ENCODE data around the gene ENDOD1.
"Not testable (repeated sequence)": the region's sequence is repeated elsewhere in the genome, so short reads cannot be mapped to it uniquely, and the experiment has no call there.

ENDOD1 gene

DNA sequence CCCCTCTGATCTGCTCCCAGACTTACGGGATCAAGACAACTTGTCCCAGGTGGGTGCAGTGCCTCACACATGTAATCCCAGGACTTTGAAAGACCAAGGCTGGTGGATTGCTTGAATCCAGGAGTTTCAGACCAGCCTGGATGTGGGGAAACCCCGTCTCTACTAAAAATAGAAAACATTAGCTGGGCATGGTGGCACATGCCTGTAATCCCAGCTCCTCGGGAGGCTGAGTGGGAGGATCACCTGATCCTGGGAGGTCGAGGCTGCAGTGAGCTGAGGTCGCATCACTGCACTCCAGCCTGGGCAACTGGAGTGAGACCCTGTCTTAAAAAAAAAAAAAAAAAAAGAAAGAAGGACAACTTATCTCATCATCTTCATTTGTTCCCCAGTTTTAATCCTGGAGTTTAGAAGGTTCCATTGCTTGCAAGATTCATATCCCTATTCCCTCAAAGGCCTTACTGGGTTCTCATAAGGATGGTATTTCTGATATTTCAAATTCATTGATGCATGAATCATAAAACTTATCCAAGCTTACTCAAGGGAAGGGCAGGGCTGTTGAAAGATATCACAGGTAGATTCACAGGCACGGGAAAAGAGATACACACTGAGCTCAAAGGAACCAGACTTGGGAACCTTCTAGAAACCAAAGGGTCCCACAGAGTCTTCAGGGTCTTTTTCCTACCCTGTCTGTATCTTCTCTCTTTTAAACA lies 14.6 kb downstream of the ENDOD1 start:
- DNase-seq = no peak

DNA sequence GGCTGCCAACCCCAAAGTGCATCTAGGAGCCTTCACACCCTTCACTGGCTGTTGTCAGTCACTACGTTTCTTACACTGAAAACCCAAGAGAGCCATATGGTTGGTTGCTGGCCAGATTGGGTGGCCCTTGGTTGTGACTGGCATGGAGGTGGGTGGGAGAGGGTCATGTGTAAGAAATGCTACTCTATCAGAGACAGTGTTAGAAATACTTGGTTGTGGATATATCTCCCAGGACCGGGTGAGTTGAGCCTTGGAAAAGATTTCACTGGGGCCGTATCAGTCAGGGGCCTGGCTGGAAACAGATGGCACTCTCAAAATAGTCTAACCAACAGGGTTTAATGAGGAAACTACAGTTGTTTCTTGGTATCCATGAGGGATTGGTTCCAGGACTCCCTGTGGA lies 15.2 kb downstream of the ENDOD1 start:
- DNase-seq = no peak

DNA sequence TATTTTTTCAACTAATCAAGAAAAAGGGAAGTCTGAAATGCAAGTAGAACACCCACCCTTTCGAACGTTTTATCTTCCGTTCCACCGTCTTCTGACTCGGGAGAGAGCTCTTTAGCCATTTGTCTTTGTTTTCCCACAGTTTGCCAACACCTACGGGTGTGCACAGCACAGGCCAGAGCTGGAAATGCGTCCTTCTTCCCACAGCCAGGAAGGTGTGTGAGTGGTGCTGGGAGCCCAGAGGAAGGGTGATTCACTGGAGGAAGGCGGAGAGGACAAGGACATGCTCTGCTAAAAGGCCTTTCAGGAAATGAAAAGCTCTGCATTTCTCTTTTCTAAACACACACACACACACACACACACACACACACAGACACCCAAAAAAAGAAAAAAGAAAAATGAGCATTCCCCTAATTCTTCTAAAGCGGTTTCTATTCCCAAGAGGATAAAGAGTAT lies 18.5 kb downstream of the ENDOD1 start:
- DNase-seq = no peak

DNA sequence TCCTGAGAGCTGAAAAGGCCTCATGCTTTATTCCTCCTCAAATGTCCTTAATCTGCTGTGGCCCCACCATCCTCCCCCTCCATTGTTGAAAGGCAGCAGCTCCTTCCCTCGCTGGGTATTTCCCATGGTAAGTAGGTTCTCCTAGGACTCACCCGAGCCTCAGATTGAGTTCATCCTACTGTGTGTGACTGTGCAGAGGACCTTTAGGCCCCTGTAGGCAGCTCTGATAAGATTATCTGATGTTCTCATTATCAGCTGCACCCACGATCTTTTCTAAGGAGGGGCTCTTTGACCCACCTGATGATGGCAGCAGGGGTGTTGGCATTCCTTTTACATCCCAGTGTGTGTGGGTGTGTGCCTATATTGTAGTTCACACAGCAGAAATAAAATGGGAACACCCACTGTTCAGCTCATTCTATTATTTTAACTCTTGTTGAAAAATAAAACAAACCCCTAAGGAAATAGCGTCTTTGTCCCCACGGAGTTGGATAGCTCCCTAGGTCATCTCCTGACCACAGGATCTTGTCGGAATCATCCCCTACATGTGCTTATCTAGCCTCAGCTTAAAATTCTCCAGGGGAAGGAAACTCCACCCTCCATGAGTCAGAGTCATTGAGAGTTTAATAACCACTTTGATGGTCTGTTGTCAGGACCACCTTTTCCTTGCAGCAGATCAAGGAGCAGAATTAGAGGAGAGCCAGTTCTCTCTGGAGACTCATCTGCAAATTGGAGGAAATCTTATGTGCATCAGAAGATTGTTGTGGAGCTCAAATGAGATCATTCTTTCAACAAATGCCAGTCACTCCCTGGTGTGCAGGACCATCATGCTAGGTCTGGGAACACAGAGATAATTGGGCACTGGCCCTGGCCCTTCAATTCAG lies 19.3 kb downstream of the ENDOD1 start:
- no peak for DNase-seq

DNA sequence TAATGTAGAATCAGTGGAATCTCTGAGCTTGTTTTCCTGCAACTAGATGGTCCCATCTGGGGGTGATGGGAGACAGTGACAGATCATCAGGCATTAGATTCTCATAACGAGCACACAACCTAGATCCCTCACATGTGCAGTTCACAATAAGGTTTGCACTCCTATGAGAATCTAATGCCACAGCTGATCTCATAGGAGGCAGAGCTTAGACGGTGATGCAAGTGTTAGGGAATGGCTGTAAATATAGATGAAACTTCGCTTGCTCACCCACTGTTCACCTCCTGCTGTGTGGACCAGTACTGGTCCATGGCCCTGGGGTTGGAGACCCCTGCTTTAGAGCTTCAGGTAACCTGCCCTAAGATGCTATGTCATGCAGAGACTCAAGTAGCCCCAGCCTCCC lies 21.8 kb downstream of the ENDOD1 start:
- not testable (repeated sequence) for DNase-seq

DNA sequence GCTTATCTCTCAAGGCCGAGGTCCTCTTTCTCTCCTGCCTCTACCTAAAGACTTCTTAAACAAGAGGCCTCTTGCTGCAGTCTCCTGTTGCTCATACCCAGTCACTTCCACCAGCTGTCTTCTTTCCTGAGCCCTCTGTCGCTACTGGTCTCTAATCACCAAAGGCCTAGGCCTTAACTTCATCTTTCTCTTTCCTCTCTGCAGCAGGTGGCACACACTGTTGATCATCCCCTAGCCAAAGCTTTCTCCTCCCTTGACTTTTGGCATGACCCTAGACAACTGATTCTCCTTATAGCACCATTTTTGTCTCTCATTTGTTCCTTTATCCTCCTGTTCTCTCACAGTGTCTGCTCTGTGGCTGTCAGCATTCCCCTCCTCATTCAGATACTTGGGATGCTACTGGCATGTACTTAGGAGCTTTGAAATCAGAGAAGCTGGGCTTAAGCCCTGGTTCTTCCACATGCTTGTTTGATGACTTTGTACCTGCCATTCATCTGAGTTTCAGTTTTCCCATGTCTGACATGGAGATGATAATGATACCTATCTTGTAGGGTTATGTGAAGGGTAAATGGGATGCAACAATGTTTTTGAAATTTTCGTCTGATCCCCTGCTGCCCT lies 22.4 kb downstream of the ENDOD1 start:
- DNase-seq = no peak

DNA sequence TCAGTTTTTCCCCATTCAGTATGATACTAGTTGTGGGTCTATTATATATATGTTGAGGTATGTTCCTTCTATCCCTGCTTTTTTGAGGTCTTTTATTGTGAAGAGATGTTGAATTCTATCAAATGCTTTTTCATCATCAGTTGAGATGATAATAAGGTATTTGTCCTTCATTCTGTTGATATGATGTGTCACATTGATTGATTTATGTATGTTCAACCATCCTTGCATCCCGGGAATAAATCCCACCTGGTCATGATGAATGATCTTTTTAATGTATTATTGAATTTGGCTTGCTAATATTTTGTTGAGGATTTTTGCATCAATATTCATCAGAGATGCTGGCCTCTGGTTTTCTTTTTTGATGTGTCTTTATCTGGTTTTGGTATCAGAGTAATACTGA lies 26.0 kb downstream of the ENDOD1 start:
- DNase-seq = no peak

DNA sequence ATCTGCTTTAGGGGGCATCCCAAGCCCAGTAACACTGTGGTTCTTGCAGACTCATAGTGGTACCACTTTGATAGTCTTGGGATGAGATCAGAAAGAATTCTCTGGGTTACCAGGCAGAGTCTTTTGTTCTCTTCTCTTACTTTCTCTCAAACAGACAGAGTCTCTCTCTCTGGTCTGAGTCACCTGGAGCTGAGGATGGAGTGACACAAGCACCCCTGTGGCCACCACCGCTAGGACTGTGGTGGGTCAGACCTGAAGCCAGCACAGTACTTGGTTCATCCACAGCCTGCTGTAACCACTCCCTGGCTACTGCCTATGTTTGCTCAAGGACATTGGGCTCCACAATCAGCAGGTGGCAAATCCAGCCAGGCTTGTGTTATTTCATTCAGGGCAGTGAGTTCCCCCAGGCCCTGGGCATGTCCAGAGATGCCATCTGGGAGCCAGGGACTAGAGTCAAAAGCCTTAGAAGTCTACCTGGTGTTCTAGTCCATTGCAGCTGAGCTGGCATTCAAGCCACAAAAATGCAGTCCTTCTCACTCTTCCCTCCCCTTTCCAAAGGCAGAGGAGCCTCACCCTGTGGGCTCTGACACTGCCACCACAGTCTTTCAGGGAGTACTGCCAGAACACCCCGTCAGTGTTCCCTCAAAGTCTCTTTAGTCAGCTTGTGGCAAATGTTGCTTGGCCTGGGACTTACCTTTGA lies 29.9 kb downstream of the ENDOD1 start:
- DNase-seq = no peak

DNA sequence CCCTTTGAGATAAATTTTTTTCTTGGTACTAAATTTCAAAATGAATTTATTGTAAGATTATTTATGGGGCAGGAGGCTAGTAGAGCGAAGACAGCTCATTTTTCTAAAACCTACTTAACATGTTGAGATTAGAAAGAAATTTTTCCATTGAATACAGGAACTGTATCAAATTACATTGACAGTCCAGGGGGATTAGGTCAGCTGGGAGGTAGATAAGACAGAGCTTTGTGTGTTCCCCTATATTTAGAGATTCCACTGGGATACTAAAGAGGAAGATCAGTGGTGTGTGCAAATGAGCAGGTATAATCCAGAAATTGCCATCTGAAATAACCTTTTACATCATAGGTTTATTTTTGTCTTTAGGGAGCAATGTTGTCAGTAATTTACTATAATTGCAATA lies 32.1 kb downstream of the ENDOD1 start:
- DNase-seq = no peak

DNA sequence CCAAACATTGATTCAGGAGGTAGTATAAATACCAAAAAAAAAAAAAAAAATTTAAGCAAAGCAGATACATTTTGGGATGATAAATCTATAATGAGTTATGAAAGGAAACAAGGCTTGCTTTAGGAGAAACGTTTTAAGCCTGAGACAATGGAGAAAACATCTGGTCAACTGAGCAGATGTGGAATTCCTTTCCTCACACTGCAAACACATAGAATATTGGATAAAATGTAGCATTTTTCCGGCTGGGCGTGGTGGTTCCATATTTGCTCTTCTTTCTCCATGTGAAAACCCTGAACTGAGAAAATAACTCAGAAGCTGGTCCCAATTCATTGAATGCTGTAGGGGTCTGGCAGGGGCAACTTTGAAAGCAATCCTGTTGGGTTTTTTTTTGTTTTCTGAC lies 33.9 kb downstream of the ENDOD1 start:
- DNase-seq = no peak

DNA sequence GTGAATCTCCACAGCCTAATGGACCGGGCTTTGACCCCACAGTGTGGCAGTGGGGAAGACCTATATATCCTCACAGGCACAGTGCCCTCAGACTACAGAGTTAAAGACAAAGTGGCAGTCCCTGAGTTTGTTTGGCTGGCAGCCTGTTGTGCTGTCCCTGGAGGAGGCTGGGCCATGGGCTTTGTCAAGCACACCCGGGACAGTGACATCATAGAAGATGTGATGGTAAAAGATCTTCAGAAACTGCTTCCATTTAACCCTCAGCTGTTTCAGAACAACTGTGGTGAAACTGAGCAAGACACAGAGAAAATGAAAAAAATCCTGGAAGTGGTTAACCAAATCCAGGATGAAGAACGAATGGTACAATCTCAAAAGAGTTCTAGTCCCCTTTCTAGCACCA lies 39.0 kb downstream of the ENDOD1 start:
- DNase-seq = no peak

DNA sequence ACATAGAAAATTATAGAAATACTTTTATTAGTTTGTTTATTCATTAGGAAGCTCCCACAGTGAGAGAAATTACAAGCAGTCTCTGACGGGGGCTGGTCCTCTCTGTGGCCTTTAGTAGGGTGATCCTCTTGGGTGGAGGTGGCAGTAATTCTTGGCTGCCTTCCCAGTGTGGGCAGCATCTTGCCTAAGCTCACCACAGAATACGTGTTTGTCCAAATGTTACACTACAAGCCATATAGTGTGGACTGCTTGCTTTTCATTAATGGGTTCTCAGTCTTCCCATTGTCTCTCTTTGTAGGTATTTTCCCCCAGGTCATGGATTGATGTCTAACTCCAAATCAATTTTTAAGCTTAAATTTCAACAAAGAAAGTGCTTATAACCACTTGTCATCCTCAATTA lies 43.3 kb downstream of the ENDOD1 start:
- no peak for DNase-seq

DNA sequence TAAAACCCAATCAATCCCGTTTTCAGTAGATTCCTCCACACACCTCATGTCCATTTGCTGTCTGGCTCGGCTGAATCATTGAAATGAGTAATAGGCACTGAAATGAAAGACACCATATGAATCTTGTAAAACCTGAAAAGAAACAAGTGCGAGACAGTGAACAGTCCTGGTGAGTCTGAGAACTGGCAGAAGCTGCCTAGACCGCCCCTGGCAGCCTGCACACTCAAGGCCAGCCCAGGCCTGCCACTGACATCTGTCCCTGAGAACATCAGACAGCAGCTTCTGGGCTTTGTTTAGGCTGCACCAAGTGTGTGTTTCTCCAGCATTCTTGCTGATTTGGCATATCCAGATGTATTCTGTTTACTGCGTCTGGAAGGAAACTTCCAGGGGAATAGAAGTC lies 44.8 kb downstream of the ENDOD1 start:
- DNase-seq = no peak

DNA sequence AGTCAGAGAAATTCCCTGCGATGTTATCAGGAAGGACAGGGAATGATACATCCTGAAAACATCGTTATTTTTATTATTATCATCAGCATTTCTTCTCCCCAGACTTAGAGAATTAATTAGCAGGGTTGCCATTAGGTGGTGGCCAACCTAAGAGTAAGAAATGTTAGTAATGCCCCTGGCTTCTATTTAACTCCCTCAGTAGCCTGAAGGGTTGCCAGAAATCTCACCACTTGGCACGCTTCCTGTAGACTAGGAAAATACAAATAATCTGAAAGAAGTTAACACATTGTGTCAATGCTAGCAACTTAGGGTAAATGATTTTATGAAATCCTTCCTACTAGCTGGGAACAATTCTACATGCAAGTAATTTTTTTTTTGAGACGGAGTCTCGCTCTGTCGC lies 45.5 kb downstream of the ENDOD1 start:
- no peak for DNase-seq

DNA sequence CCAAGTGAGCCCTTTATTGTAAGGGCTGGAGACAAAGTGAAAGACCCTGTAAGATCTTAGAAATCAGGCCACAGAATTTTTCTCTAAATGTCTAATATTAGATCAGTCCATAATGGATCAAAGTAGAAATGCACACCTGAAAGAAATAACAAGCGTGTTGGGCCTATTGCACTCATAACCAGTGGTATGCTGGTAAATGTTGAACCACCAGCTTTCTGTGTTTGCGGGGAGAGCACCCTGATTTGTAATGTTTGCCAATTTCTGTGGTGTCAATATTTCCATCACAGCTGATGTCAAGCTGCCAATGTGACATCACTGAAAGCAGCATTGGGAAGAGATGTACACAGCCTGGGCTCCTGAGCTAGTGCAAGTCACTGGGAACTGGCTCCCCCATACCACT lies 46.2 kb downstream of the ENDOD1 start:
- no peak for DNase-seq

DNA sequence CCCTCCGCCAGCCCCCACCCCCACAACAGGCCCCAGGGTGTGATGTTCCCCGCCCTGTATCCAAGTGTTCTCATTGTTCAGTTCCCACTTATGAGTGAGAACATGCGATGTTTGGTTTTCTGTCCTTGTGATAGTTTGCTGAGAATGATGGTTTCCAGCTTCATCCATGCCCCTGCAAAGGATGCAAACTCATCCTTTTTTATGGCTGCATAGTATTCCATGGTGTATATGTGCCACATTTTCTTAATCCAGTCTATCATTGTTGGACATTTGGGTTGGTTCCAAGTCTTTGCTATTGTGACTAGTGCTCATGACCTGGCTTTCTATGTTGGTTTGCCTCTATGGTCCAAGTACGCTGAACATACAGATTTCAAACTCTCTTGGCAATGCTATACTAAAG lies 47.1 kb downstream of the ENDOD1 start:
- not testable (repeated sequence) for DNase-seq

DNA sequence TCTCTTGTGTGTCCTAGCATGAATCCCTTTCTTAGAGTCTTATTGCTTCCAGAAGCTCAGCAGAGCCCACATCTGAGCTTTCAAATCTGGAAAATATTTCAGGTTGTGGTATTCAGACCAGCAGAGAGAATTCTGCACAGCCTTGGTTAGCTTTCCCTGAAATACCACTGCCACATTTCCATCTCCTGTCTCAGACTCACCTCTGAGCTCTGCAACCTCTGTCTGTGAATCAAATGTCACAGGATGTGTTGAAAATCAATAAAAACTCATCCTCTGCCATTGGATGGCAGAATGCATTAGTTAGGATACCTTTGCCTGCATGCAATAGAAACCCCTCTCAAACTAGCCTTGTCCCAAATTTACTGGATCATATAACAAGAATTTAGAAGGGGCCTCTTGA lies 47.7 kb downstream of the ENDOD1 start:
- DNase-seq = no peak

DNA sequence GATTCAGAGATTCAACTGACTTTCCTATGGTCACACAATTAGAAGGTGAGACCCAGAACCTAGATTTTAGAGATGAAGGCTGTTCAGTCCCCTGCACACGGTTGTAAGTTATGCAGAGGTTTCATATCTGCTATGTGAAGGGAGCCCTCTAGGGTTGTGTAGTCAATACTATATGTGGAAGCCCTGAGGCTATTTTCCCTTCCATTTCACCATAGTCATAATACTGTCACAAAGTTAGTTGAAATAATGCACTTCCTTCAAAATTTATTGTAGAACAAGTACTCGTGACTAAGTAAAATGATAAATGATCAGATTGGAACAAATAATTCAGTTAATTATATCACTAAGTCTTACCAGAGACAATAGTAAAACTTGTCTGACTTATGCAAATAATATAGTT lies 48.8 kb downstream of the ENDOD1 start:
- no peak for DNase-seq

DNA sequence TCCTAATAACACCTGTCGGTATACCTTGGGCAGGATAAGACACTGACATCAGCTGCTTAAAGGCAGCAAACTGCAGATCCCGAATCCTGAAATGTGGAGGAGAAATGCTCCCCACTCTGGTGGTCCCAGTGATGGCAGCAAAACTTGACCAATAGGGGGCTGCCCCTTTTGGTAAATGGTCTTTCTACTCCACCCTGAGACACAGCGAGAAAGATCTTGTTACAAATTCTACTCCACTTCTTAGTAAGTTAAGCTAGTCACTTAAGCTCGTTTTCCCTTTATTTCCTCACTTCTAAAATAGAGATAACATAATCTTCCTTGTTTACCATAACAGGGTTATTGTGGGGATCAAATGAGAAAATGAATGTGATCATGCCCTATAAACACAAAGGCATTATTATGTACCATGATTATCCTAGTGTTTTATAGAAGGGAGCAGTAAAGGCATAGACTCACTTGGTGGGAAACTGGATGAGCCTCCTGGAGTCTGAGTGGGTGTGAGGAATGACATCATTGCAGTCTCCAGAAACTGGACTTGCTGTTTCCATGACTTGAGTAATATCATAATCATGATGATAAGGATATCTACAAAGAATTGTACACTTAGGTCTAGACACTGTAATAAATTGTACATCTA lies 50.9 kb downstream of the ENDOD1 start:
- DNase-seq = no peak

DNA sequence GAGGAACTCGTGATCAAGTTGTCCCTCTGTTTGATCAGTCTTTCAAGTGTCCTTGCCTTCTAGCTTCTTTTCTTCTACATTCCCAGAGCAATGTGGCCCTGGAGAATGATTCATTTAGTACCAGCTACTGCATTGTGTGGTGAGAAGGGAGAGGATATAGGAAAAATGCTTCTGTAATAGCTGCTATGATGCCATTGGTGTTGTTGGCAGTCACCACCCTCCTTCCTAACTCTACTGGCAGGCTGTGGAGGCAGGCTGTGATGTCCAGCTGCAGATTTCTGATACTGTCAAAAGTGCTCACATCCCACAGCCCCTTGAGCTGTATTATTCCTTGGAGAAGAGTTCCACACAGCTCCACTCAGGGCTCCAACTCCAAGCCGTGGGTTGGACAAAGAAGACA lies 52.8 kb downstream of the ENDOD1 start:
- no peak for DNase-seq

DNA sequence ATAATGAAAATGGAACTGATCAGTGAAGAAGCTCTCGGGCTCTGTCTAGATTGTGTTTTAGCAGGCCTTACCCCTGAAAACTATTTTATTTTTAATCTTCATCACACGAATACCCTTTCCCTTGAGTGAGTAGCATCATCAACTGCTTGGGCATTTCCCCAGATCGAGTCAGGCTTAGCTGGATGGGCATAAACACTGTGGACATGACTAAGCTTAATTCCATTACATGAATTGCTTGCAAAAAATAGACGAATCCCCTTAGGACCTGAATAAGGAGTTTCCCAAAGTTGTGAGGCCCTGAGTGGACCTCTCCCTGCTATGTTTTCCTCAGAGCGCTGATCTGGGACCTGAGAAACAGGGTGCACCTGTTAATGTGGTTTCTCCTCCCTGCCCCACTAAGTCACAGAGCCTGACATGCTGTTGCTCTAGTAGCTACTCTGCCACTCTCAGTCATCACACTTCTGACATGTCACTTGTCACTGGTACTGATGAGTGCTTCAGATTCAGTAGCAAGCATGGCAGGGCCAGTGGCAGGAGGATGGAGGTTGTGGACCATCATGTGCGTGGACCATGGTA lies 53.5 kb downstream of the ENDOD1 start:
- no peak for DNase-seq
